ENCODE measurements around the gene PDLIM7.
A peak's percentile ranks its signal among the peaks of the same experiment; 100 is the strongest.

Gene PDLIM7

GRCh38 chr5:177523711-177524538 is 26.5 kb upstream of the PDLIM7 start:
- no peak for DNase-seq

- DNase-seq = no peak
Measured at GRCh38 chr5:177520916-177521513, 23.6 kb upstream of the PDLIM7 start.

GRCh38 chr5:177520271-177520670 is 22.9 kb upstream of the PDLIM7 start:
- no peak for DNase-seq

- DNase-seq = no peak
Measured at GRCh38 chr5:177519463-177520235, 22.2 kb upstream of the PDLIM7 start.

- DNase-seq = peak; percentile 89
Measured at GRCh38 chr5:177516601-177517568, 19.5 kb upstream of the PDLIM7 start, which contains the start of gene DDX41. Gene DDX41 (minus strand): TSS chr5:177516961. CDS start chr5:177516945, 16 bp downstream.

- no peak for DNase-seq
Measured at GRCh38 chr5:177515580-177515979, 18.2 kb upstream of the PDLIM7 start.

GRCh38 chr5:177514541-177514940 is 17.1 kb upstream of the PDLIM7 start:
- DNase-seq = no peak

- DNase-seq = no peak
Measured at GRCh38 chr5:177513500-177513899, 16.1 kb upstream of the PDLIM7 start.

- DNase-seq = no peak
Measured at GRCh38 chr5:177512736-177513380, 15.5 kb upstream of the PDLIM7 start.

GRCh38 chr5:177511796-177512675 is 14.6 kb upstream of the PDLIM7 start:
- no peak for DNase-seq

- DNase-seq = no peak
Measured at GRCh38 chr5:177511181-177511580, 13.8 kb upstream of the PDLIM7 start.

GRCh38 chr5:177510567-177511053 is 13.2 kb upstream of the PDLIM7 start:
- no peak for DNase-seq

- DNase-seq = no peak
Measured at GRCh38 chr5:177509991-177510566, 12.7 kb upstream of the PDLIM7 start.

- DNase-seq = no peak
Measured at GRCh38 chr5:177509381-177509951, 12.1 kb upstream of the PDLIM7 start, which contains the start of gene DOK3. Gene DOK3 (minus strand): TSS chr5:177509826. CDS start chr5:177509540, 286 bp downstream.

GRCh38 chr5:177508837-177509236 is 11.4 kb upstream of the PDLIM7 start:
- no peak for DNase-seq

- no peak for DNase-seq
Measured at GRCh38 chr5:177508221-177508611, 10.8 kb upstream of the PDLIM7 start.

GRCh38 chr5:177507596-177508220 is 10.3 kb upstream of the PDLIM7 start:
- DNase-seq = no peak

- no peak for DNase-seq
Measured at GRCh38 chr5:177507165-177507564, 9.8 kb upstream of the PDLIM7 start.

GRCh38 chr5:177505075-177505474 is 7.7 kb upstream of the PDLIM7 start:
- no peak for DNase-seq

All from activated T-cell treated with anti-CD3 and anti-CD28 coated beads for 4 hours (primary cell).